ENCODE results near the gene ZNF282.
"Not testable (repeated sequence)": the region's sequence is repeated elsewhere in the genome, so short reads cannot be mapped to it uniquely, and the experiment has no call there.

Gene ZNF282

GRCh38 chr7:149225106-149225505 lies 29.8 kb downstream of the ZNF282 start:
- DNase-seq (ENCODE audit: low spot score), result no peak

GRCh38 chr7:149225656-149226055 lies 30.3 kb downstream of the ZNF282 start:
- no peak for DNase-seq (ENCODE audit: low spot score)

- not testable (repeated sequence) for DNase-seq (ENCODE audit: low spot score)
Measured at GRCh38 chr7:149226366-149226765, 31.0 kb downstream of the ZNF282 start.

- no peak for DNase-seq (ENCODE audit: low spot score)
Measured at GRCh38 chr7:149226840-149227494, 31.6 kb downstream of the ZNF282 start.

GRCh38 chr7:149228831-149229471 lies 33.6 kb downstream of the ZNF282 start:
- no peak for DNase-seq (ENCODE audit: low spot score)

- DNase-seq (ENCODE audit: low spot score), result no peak
Measured at GRCh38 chr7:149229526-149229925, 34.2 kb downstream of the ZNF282 start.

- DNase-seq (ENCODE audit: low spot score), result no peak
Measured at GRCh38 chr7:149232362-149232761, 37.0 kb downstream of the ZNF282 start.

GRCh38 chr7:149233655-149234204 lies 38.4 kb downstream of the ZNF282 start:
- DNase-seq (ENCODE audit: low spot score), result not testable (repeated sequence)

GRCh38 chr7:149237502-149237901 lies 42.2 kb downstream of the ZNF282 start:
- no peak for DNase-seq (ENCODE audit: low spot score)

- no peak for DNase-seq (ENCODE audit: low spot score)
Measured at GRCh38 chr7:149238051-149238450, 42.7 kb downstream of the ZNF282 start.

- peak; percentile 98 for DNase-seq (ENCODE audit: low spot score)
Measured at GRCh38 chr7:149239345-149240143, 44.2 kb downstream of the ZNF282 start, which contains the start of gene ZNF212. ZNF212 (plus strand) TSS chr7:149239651; CDS start chr7:149239779, 128 bp downstream.

GRCh38 chr7:149240637-149241036 lies 45.3 kb downstream of the ZNF282 start:
- DNase-seq (ENCODE audit: low spot score), result no peak

GRCh38 chr7:149241696-149242095 lies 46.4 kb downstream of the ZNF282 start:
- no peak for DNase-seq (ENCODE audit: low spot score)

GRCh38 chr7:149245244-149245643 lies 49.9 kb downstream of the ZNF282 start:
- peak; percentile 34 for DNase-seq (ENCODE audit: low spot score)

- no peak for DNase-seq (ENCODE audit: low spot score)
Measured at GRCh38 chr7:149245744-149246143, 50.4 kb downstream of the ZNF282 start.

- no peak for DNase-seq (ENCODE audit: low spot score)
Measured at GRCh38 chr7:149248777-149249176, 53.4 kb downstream of the ZNF282 start.

GRCh38 chr7:149250151-149250550 lies 54.8 kb downstream of the ZNF282 start:
- DNase-seq (ENCODE audit: low spot score), result not testable (repeated sequence)

GRCh38 chr7:149251518-149251917 lies 56.2 kb downstream of the ZNF282 start:
- not testable (repeated sequence) for DNase-seq (ENCODE audit: low spot score)

GRCh38 chr7:149252378-149252777 lies 57.0 kb downstream of the ZNF282 start:
- no peak for DNase-seq (ENCODE audit: low spot score)

GRCh38 chr7:149253665-149254064 lies 58.3 kb downstream of the ZNF282 start:
- no peak for DNase-seq (ENCODE audit: low spot score)

GRCh38 chr7:149254181-149254858 lies 59.0 kb downstream of the ZNF282 start:
- DNase-seq (ENCODE audit: low spot score), result no peak

GRCh38 chr7:149255174-149255573 lies 59.8 kb downstream of the ZNF282 start:
- no peak for DNase-seq (ENCODE audit: low spot score)
